SK-N-SH (cell line): Measurements from ENCODE around the gene PLXNB3. TPM values are rescaled to one million over a fixed set of nuclear protein-coding genes. Genes with fewer than 3 reads are reported as not detected.

Source experiments
- CTCF ChIA-PET: fragments of 300-600, 350-600 bp; formaldehyde crosslinking; extraction: SDS; loops from one replicate; lab custom pipeline; 2021; lab: Yijun Ruan, JAX
- POLR2A ChIA-PET: fragments of 350-600 bp; sonication (Branson Sonifier 250); formaldehyde crosslinking; extraction: SDS; loops from one replicate; lab custom pipeline; 2020; ENCODE audit warnings: antibody characterized with exemption, inconsistent platforms; lab: Yijun Ruan, JAX
- DNase-seq: peaks from one replicate; pipeline ENCODE4 v3.0.0; 2012
- H2AFZ ChIP-seq: fragments of 200-600 bp; sonication (generic); 2 replicates; pipeline ENCODE4 v1.8.1; 2016; ENCODE audit warnings: antibody characterized with exemption, mild to moderate bottlenecking, low read depth
- H3F3A ChIP-seq: fragments of 200-600 bp; sonication (generic); replicated peaks from 2 replicates; pipeline ENCODE3; 2016; ENCODE audit warnings: antibody characterized with exemption, mild to moderate bottlenecking; ENCODE audit not compliant: insufficient read depth
- H3K27ac ChIP-seq, 2 experiments: fragments of 200-500 bp in 1 of 2; fragments of 200-600 bp in 1 of 2; sonication (Bioruptor generic) in 1 of 2; sonication (generic), shearing (Covaris generic) in 1 of 2; 2 replicates each; pipeline versions ENCODE4 v1.5.1 to v1.6.1; 2014 to 2016; ENCODE audit warnings: low read depth in 2 of 2, inconsistent platforms in 1 of 2, low read length in 1 of 2, mild to moderate bottlenecking in 1 of 2, mixed read lengths in 1 of 2
- H3K27me3 ChIP-seq: fragments of 200-600 bp; sonication (generic), shearing (Covaris generic); 2 replicates; pipeline ENCODE4 v1.6.1; 2016; ENCODE audit warnings: mixed run types; ENCODE audit not compliant: insufficient read depth
- H3K36me3 ChIP-seq, 2 experiments: fragments of 200-500 bp in 1 of 2; fragments of 200-600 bp in 1 of 2; sonication (Bioruptor generic) in 1 of 2; sonication (generic) in 1 of 2; replicated peaks in 1 of 2; 2 replicates each; pipeline versions ENCODE3 to v1.5.1; 2014 to 2016; ENCODE audit warnings: low read length in 1 of 2, mild to moderate bottlenecking in 1 of 2; ENCODE audit not compliant: insufficient read depth in 2 of 2, control insufficient read depth in 1 of 2
- H3K4me1 ChIP-seq, 2 experiments: fragments of 200-500 bp in 1 of 2; fragments of 200-600 bp in 1 of 2; sonication (Bioruptor generic) in 1 of 2; sonication (generic), shearing (Covaris generic) in 1 of 2; 2 replicates each; pipeline versions ENCODE4 v1.5.1 to v1.6.1; 2014 to 2016; ENCODE audit warnings: low read depth in 1 of 2, low read length in 1 of 2, mixed run types in 1 of 2; ENCODE audit not compliant: insufficient read depth in 2 of 2, control insufficient read depth in 1 of 2
- H3K4me2 ChIP-seq: fragments of 200-600 bp; sonication (generic), shearing (Covaris generic); 2 replicates; pipeline ENCODE4 v1.6.1; 2017; ENCODE audit warnings: mixed run types
- H3K4me3 ChIP-seq, 2 experiments: fragments of 200-500 bp in 1 of 2; fragments of 200-600 bp in 1 of 2; sonication (Bioruptor generic) in 1 of 2; sonication (generic), shearing (Covaris generic) in 1 of 2; 2 replicates each; pipeline versions ENCODE4 v1.5.1 to v1.8.1; 2014 to 2016; ENCODE audit warnings: low read depth in 2 of 2, inconsistent platforms in 1 of 2, low read length in 1 of 2, mild to moderate bottlenecking in 1 of 2, mixed read lengths in 1 of 2, moderate library complexity in 1 of 2
- H3K79me2 ChIP-seq: fragments of 200-600 bp; sonication (generic); 2 replicates; pipeline ENCODE4 v1.8.1; 2017; ENCODE audit warnings: mild to moderate bottlenecking; ENCODE audit not compliant: insufficient read depth
- H3K9ac ChIP-seq: fragments of 200-600 bp; sonication (generic); 2 replicates; pipeline ENCODE4 v1.6.1; 2017; ENCODE audit warnings: mixed run types
- H3K9me2 ChIP-seq: fragments of 200-600 bp; sonication (generic); 2 replicates; pipeline ENCODE4 v1.6.1; 2017; ENCODE audit warnings: mixed run types
- H3K9me3 ChIP-seq: fragments of 200-600 bp; sonication (generic); 2 replicates; pipeline ENCODE4 v1.6.1; 2017; ENCODE audit warnings: mixed run types, mild to moderate bottlenecking, moderate library complexity
- H4K20me1 ChIP-seq: fragments of 200-600 bp; sonication (generic); 2 replicates; pipeline ENCODE4 v1.6.1; 2017; ENCODE audit warnings: mild to moderate bottlenecking, mixed run types; ENCODE audit not compliant: insufficient read depth
- CHD2 ChIP-seq: fragments of 150-350 bp; IDR thresholded peaks from 2 replicates; pipeline ENCODE4 v1.6.1; 2018; ENCODE audit warnings: low read length; ENCODE audit not compliant: partially characterized antibody
- ELF1 ChIP-seq: IDR thresholded peaks from 2 replicates; pipeline ENCODE4 v1.4.0; 2012
- EP300 ChIP-seq, 2 experiments: IDR thresholded peaks; 2 replicates each; pipeline versions ENCODE4 v1.4.0 to v1.6.1; 2012; ENCODE audit warnings: borderline replicate concordance in 1 of 2, low read depth in 1 of 2, low read length in 1 of 2
- EZH2phosphoT487 ChIP-seq: fragments of 200-600 bp; sonication (generic); IDR thresholded peaks from 2 replicates; pipeline ENCODE4 v1.6.1; 2017; ENCODE audit warnings: low read depth, mixed run types, mild to moderate bottlenecking, antibody characterized with exemption, moderate library complexity, borderline replicate concordance
- GATA2 ChIP-seq: sonication (generic); formaldehyde crosslinking; IDR thresholded peaks from 2 replicates; pipeline ENCODE4 v1.5.0; 2020; ENCODE audit warnings: mild to moderate bottlenecking, missing genetic modification reagents
- IRF3 ChIP-seq: fragments of 150-350 bp; IDR thresholded peaks from 2 replicates; pipeline ENCODE4 v1.6.1; 2016; ENCODE audit warnings: mild to moderate bottlenecking, low read depth, low read length
- MXI1 ChIP-seq: IDR thresholded peaks from 2 replicates; pipeline ENCODE4 v1.6.1; 2012; ENCODE audit warnings: mild to moderate bottlenecking, low read depth, low read length, improper control_type of control experiment
- PBX3 ChIP-seq: IDR thresholded peaks from 2 replicates; pipeline ENCODE4; 2012
- POLR2AphosphoS5 ChIP-seq: IDR thresholded peaks from 2 replicates; pipeline ENCODE4 v1.6.1; 2012; ENCODE audit warnings: low read depth, low read length
- RAD21 ChIP-seq: IDR thresholded peaks from 2 replicates; pipeline ENCODE4 v1.6.1; 2012; ENCODE audit warnings: mild to moderate bottlenecking, low read length
- RCOR1 ChIP-seq: fragments of 150-350 bp; IDR thresholded peaks from 2 replicates; pipeline ENCODE4 v1.6.1; 2017; ENCODE audit warnings: antibody characterized with exemption, low read length
- RFX5 ChIP-seq: IDR thresholded peaks from 2 replicates; pipeline ENCODE4 v1.6.1; 2012; ENCODE audit warnings: mild to moderate bottlenecking, improper control_type of control experiment, low read length
- RXRA ChIP-seq: IDR thresholded peaks from 2 replicates; pipeline ENCODE4 v1.4.0; 2012; ENCODE audit warnings: low read depth, mild to moderate bottlenecking, borderline replicate concordance
- SIN3A ChIP-seq: IDR thresholded peaks from 2 replicates; pipeline ENCODE4 v1.6.1; 2012; ENCODE audit warnings: low read depth, mild to moderate bottlenecking, low read length, moderate library complexity, borderline replicate concordance
- TEAD4 ChIP-seq: IDR thresholded peaks from 2 replicates; pipeline ENCODE4 v1.4.0; 2012; ENCODE audit warnings: mild to moderate bottlenecking, borderline replicate concordance; ENCODE audit not compliant: insufficient read depth
- USF2 ChIP-seq: fragments of 150-350 bp; IDR thresholded peaks from 2 replicates; pipeline ENCODE4 v1.6.1; 2017; ENCODE audit warnings: antibody characterized with exemption, low read length, low read depth, borderline replicate concordance
- ZBTB33 ChIP-seq: IDR thresholded peaks from 2 replicates; pipeline ENCODE4 v1.4.0; 2012; ENCODE audit warnings: low read depth, borderline replicate concordance
- WGBS: methylation state at CpG from one replicate; pipeline ENCODE4 v1.1.6; 2017; ENCODE audit warnings: low lambda C conversion rate; 5-methylcytosine and 5-hydroxymethylcytosine counted together
- polyA plus RNA-seq, 3 experiments: library from polyadenylated mRNA; depleted of rRNA; stranded (reverse); fragments of >200 nt; gene quantifications; 2 replicates each; pipeline ENCODE4 v1.2.3, GENCODE V29; 2012

The PLXNB3 gene
- polyA plus RNA-seq, 1 of the 3 experiments (the other 2 are of a cell fraction): 15.5 TPM

GRCh38 chrX:153714256-153714655 is 49.8 kb upstream of the PLXNB3 start:
- Histone ChIP-seq H3K36me3 (peaks cover 6 to 23% of the 10 kb centered on the region in 2 experiments), H3K27me3 (peaks cover 6% of the 10 kb centered on the region; the same call in 1 of the 2 replicates), H3K9me3 (no peaks in the 10 kb centered on the region), H3K4me2 (no peak overlapping the region), H3K4me1 (no peaks in the 10 kb centered on the region), H3K27ac (no peak overlapping the region), H3F3A (no peaks in the 10 kb centered on the region), H3K79me2 (peaks cover 17% of the 10 kb centered on the region; the same call in 1 of the 2 replicates), H2AFZ (no peak overlapping the region), H3K9ac (no peak overlapping the region), H3K4me3 (no peak overlapping the region), H4K20me1 (0 out of 2 replicates have a peak, but pooled peaks cover 3% of the 10 kb centered on the region), H3K9me2 (no peaks in the 10 kb centered on the region)
- TF ChIP-seq EP300 (IDR thresholded peaks at IDR 0.05; ENCODE audit: borderline replicate concordance in 1 of 2, low read depth in 1 of 2, low read length in 1 of 2) (no peak), TEAD4 (no peak), RFX5 (no peak), PBX3 (no peak), SIN3A (no peak), ZBTB33 (no peak), GATA2 (no peak), RXRA (no peak), USF2 (no peak), CHD2 (no peak), RCOR1 (no peak), RAD21 (no peak), MXI1 (no peak), EZH2phosphoT487 (no peak)
- no peak for DNase-seq
- CTCF ChIA-PET: interaction anchor here (0.8 to 2.5 kb wide), 5 partner anchors 9 to 175 kb away, joined by 3 to 6 read pairs (median 3); no protein-coding TSS in a partner anchor
- WGBS: 83% methylated on average over 3 of the region's 3 CpGs
- POLR2A ChIA-PET: no interaction called here

- WGBS: 64% methylated on average over 9 of the region's 9 CpGs
- H3F3A ChIP-seq: no peaks in the 10 kb centered on the region
- H3K4me3 ChIP-seq: no peak overlapping the region
- H4K20me1 ChIP-seq: peaks cover 23% of the 10 kb centered on the region
- H3K36me3 ChIP-seq: peaks cover 13 to 33% of the 10 kb centered on the region in 2 experiments
- no peak for TF ChIP-seq IRF3
- TF ChIP-seq RXRA: no peak
- TF ChIP-seq RFX5: no peak
- TF ChIP-seq PBX3: no peak
- TF ChIP-seq POLR2AphosphoS5: no peak
- TF ChIP-seq ELF1: no peak
- H3K9me2 ChIP-seq: no peaks in the 10 kb centered on the region
- no peak overlapping the region for H2AFZ ChIP-seq
- H3K27ac ChIP-seq: no peak overlapping the region
- 0 out of 4 replicates have a peak, but pooled peaks cover 0 to 2% of the 10 kb centered on the region in 2 experiments for H3K4me1 ChIP-seq
- ChIA-PET CTCF (no interaction called here), POLR2A (no interaction called here)
- H3K79me2 ChIP-seq: peaks cover 49% of the 10 kb centered on the region
- H3K27me3 ChIP-seq: no peaks in the 10 kb centered on the region; the same call in 1 of the 2 replicates
- H3K9me3 ChIP-seq: no peaks in the 10 kb centered on the region
- no peak overlapping the region for H3K9ac ChIP-seq
- H3K4me2 ChIP-seq: no peak overlapping the region
- DNase-seq: no peak
Measured at GRCh38 chrX:153717445-153717844, 46.6 kb upstream of the PLXNB3 start.
